ENCODE data around the gene MKLN1.
"Not testable (repeated sequence)": the region's sequence is repeated elsewhere in the genome, so short reads cannot be mapped to it uniquely, and the experiment has no call there.

Gene MKLN1

DNA sequence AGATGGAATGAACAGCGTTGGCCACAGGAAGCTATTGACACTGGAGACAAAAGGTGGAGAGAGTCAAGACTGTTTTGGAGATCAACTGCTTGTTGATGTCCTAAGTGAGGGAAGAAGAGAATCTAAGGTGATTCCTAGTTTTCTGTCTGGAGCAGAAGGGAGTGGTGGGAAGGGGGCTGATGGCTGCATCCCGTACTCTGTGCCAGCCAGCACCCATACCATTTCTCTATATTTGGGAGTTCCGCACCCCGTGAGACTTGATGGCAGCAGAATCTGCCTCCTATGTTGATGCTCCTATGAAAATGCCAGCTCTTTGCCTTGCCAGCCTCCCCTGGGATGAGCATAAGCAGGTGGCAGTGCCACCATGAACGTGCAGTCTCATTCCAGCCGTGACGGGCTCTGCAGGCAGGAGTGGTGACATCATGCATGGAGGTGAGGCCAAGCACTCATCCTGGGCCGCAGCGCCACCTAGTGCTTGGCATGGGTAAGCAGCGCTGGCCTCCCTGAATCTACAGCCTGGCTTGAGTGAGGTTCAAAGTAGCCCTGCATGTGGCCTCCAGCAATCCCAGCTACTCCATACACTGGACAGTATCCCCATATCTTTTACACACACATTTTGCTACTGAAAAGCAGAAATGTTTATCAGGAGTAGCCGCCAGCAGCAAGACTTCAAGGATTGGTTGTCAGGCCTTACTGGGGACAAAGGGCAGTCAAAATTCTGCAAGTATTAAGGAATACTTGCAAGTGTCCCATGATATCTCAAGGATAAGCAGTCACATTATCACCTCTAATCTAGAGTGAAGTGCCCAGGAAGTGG lies 185.8 kb downstream of the MKLN1 start:
- DNase-seq (ENCODE audit: low spot score), result peak; percentile 83
- in situ Hi-C loops (cut with MboI; ENCODE audit: low sequenced_read_pairs, unreplicated experiment), result no loop called here
- TF ChIP-seq CTCF (IDR thresholded peaks at IDR 0.05; ENCODE audit: borderline replicate concordance, control extremely low read depth, extremely low read depth, insufficient read depth, missing control alignments), result peak; percentile 97

DNA sequence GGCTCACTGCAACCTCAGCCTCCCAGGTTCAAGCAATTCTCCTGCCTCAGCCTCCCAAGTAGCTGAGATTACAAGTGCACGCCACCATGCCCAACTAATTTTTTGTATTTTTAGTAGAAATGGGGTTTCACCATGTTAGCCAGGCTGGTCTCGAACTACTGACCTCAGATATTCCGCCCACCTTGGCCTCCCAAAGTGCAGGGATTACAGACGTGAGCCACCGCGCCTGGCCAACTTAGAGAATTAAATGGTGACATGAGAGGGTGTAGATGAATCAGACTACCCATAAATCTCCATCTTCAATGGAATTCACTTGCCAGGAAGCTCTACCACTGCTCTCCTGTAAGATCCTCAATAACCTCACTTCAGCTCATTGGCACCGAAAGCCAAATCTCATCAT lies 187.8 kb downstream of the MKLN1 start:
- DNase-seq (ENCODE audit: low spot score); in situ Hi-C loops (cut with MboI; ENCODE audit: low sequenced_read_pairs, unreplicated experiment): not testable (repeated sequence)

DNA sequence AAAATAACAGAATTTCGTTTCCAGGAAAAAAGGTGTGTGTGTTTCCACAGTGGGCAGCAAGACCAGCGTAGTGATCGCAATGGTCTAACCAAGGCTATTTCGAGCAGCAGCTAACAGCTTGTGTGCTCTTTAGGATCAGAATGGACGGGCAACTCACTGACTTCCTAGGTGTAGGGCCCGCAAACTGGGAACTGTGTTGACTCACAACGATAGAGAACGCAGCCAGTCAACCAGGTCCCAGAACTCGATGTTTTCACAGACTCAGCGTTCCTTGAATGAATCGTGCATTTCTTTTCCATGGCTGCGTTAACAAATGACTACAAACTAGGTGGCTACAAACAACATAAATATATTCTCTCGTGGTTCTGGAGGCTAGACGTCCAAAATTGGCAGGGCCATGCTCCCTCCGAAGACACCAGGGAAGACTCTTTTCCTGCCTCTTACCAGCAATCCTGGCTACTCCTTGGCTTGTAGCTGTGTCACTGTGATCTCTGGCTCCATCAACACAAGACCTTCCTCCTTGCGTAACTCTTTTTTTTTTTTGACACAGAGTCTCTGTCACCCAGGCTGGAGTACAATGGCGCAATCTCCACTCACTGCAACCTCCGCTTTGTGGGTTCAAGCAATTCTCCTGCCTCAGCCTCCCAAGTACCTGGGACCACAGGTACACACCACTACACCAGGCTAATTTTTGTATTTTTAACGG lies 189.7 kb downstream of the MKLN1 start:
- DNase-seq (ENCODE audit: low spot score), result no peak
- TF ChIP-seq CTCF (IDR thresholded peaks at IDR 0.05; ENCODE audit: borderline replicate concordance, control extremely low read depth, extremely low read depth, insufficient read depth, missing control alignments), result no peak
- in situ Hi-C loops (cut with MboI; ENCODE audit: low sequenced_read_pairs, unreplicated experiment), result no loop called here

GRCh38 chr7:131518626-131519025 lies 190.9 kb downstream of the MKLN1 start:
- no peak for DNase-seq (ENCODE audit: low spot score)
- in situ Hi-C loops (cut with MboI; ENCODE audit: low sequenced_read_pairs, unreplicated experiment), result no loop called here
- no peak for TF ChIP-seq CTCF (IDR thresholded peaks at IDR 0.05; ENCODE audit: borderline replicate concordance, control extremely low read depth, extremely low read depth, insufficient read depth, missing control alignments)

DNA sequence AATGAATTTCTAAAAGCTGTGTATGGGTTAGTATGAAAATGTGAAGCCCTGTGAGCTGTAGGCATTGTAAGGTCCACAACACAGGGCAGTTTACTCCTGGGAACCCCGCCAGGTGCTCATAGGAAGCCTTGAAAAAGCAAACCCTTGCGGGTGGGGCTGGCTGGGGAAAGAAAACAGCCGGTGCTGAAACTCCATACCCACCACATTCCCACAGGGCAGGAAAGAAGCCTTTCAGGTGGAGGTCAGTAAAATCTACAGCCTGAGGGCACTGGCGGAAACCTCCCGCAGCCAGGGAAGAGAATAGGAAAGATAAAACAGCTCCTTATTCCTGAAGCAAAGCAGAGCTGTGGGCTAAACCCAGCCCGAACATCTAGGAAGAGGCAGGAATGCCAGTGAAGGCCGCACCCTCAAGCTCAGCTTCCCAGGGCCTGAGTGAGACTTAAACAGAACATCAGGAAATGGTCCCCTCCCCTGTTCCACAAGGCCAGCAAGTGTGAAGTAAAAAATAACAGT lies 194.0 kb downstream of the MKLN1 start:
- no peak for DNase-seq (ENCODE audit: low spot score)
- in situ Hi-C loops (cut with MboI; ENCODE audit: low sequenced_read_pairs, unreplicated experiment), result no loop called here
- TF ChIP-seq CTCF (IDR thresholded peaks at IDR 0.05; ENCODE audit: borderline replicate concordance, control extremely low read depth, extremely low read depth, insufficient read depth, missing control alignments), result no peak

DNA sequence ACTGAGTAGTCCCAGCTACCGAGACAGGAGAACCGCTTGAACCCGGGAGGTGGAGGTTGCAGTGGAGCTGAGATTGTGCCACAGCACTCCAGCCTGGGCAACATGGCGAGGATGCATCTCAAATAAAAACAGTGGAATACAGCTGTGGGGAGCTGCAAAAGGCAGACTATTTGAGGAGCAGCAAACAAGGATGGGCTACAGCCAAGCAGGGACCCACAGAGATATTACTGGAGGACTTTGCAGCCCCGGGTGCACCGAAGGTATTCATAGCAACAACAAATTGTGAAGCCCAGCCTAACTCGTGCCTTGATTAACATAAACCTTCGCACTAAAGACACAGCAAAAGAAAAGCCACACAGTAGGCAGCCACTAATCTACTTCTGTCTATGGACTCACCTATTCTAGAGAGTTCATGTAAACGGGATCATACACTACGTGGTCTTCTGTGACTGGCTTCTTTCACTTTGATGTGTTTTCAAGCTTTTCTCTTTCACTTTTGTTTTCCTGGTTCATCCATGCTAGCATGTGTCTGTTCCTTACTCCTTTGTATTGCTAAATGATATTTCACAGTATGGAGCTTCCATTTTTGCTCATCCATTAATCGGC lies 194.8 kb downstream of the MKLN1 start:
- DNase-seq (ENCODE audit: low spot score), result no peak
- TF ChIP-seq CTCF (IDR thresholded peaks at IDR 0.05; ENCODE audit: borderline replicate concordance, control extremely low read depth, extremely low read depth, insufficient read depth, missing control alignments), result no peak
- in situ Hi-C loops (cut with MboI; ENCODE audit: low sequenced_read_pairs, unreplicated experiment), result no loop called here

Data from GM13976 (cell line).